ENCODE data around the gene RB1.
A peak's percentile ranks its signal among the peaks of the same experiment; 100 is the strongest.

The RB1 gene

GRCh38 chr13:48356750-48357149 is 53.2 kb downstream of the RB1 start:
- no peak for DNase-seq

- DNase-seq, result no peak
These were observed 66.4 kb downstream of the RB1 start for GRCh38 chr13:48369988-48370387.

DNA sequence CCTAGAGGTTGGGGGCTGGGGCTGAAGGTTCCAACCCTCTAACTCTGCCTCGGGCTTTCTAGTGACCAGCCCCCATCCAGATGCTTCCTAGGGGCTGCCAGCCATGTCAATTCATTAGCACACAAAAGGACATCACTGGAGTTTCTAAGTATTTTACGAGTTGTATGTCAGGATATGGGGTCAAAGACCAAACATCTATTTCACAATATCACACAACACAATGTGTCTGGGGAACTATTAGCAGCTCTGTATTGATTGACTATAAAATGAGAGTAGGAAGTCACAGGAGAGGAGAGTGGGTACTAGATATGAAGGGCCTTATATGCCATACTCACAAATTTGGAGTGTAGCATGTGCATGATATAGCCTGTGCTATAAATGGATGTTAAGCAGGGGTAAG is 67.3 kb downstream of the RB1 start:
- no peak for DNase-seq

GRCh38 chr13:48377857-48378256 is 74.3 kb downstream of the RB1 start:
- DNase-seq, result no peak

DNA sequence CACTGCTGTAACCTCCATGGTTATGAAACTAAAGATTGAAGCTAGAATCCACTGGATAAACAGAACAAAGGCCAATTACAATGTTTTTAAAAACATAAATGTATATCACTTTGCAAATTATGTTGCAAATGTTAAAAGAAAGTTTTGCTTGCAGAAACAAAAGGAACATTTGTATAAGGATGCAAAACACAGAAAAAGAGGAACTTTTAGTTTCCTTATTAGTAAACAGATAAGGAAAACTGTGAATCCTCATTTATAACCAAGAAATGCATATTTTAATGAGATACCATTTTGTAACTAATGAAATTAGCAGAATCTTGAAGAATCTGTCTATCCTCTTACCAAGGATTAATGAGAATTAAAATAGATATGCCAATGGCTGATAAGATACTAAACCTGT is 77.0 kb downstream of the RB1 start:
- no peak for DNase-seq

DNA sequence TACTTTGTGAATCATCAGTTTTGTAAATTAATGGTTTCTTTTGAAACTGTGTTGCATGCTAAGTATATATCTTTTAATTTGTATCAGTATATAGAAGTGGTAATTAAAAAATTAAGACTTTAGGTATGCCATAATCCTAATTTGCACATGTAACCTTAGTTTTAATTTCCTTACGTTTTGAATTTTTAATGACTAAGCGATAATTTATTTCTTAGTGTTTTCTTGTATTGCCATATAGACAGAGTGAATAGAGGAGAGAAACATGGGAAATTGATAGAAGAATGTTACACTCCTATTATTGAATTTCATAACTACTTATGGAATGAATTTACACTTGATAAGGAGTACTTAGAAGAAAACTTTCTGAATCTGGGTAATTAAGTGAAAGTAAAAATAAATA is 79.8 kb downstream of the RB1 start:
- no peak for DNase-seq

GRCh38 chr13:48386816-48387215 is 83.3 kb downstream of the RB1 start:
- no peak for DNase-seq

DNA sequence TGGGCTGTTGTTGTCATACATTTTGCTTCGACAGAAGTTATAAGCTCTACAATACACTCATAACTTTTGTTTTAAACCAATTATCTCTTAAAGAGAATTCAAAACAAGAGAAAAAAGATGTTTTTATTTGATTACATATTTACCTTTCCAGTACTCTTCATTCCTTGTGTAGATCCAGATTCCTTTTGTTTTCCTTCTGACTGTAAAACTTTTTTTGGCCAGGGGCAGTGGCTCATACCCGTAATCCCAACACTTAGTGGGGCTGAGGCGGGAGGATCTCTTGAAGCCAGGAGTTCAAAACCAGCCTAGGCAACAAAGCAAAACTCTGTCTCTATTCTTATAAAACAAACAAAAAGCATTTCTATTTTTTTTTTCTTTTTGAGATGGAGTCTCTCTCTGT is 87.7 kb downstream of the RB1 start:
- DNase-seq, result no peak

DNA sequence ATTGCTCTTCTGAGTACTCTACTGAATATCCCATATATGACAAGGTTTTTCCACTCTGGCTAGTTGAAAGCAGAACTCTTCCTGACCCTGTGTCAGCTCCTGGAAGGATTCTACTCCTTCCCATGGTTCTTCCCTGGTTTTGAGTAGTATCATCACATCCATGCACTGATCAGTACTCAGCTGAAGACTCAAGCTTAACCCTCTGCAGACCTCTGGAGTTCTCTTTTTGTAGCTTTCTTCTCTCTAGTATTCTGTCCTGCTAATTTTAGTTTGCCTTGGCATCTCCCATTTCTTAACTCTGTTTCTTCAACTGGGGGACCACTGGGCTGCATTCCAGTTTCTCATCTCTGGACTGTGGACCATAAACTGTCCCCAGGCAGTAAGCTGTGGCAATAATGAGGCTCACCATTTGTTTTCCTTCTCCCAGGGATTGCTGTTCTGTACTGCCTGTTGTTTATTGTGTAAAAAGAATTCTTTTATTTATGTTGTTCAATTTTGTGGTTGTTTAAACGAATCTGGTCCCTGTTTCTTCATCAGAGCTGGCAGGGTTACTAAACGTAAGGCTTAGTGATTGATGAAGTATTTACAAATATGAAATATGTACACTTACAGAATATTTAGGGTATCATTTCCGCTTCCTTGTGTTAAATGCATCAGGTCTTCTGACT is 89.6 kb downstream of the RB1 start:
- no peak for DNase-seq

- no peak for DNase-seq
These were observed 90.1 kb downstream of the RB1 start for GRCh38 chr13:48393698-48394085.

DNA sequence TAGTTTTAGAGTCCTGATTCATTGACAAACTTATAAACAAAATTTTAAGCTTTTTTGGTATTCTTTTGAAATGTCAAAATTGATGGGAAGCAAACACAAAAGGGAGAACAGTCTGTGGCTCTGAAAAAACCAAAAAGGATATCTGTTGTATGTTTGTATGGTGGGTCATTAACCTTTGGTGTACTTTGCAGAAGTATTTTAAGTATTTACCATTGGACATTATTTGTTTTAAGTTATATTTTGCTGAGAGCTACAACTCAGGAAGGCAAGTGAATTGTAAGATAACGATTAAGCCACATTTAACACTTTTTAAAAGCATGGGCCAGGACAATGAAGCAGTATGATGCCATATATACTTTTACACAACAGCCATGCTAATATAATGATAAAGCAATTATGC is 94.2 kb downstream of the RB1 start:
- DNase-seq, result no peak

GRCh38 chr13:48398450-48399095 is 95.0 kb downstream of the RB1 start:
- no peak for DNase-seq

DNA sequence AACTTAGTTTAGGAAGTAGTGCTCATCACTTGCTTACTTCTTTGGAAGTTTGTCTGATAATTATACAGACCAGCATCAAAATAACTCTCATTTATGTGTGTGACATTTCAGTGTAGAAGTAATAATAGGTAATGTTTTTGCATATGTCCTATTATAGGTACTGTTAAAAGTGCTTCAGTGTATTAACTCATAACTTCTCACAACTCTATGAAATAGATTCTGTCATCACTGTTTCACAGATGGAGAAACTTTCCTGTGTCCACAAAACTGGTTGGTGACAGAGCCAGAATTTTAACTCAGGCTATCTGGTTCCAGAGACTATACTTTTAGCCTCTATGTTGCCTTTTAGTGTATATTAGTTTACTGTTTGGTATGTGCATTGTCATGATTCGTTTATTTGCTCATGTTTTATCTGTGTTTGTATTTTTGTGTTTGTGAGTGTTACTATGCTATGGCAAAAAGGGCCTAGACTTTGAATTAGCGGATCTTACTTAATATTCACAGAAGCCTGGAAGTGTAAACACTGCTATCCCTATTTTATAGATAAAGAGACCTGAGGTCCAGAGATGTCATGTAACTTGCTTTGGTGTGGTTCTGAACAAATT is 96.6 kb downstream of the RB1 start:
- no peak for DNase-seq

- DNase-seq, result peak; percentile 74
These were observed 97.3 kb downstream of the RB1 start for GRCh38 chr13:48400850-48401291.

DNA sequence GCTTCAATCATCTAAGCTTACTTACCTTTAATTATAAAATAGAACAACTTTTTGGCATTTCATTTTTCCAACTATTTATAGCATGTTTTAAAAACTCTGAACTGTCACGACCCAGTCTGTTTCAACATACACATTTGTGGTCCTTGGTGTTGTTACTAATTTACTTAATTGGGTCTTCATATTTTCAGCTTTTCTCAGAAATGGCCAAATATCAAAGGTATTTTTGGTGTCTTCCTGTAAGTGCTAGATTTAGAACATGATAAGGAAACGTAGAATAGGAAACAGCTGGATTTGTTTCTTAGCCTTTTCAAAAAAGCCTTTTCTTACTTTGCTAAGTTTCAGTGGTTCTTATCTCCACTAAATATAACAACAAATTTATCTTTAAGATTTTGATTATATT is 97.9 kb downstream of the RB1 start:
- no peak for DNase-seq

DNA sequence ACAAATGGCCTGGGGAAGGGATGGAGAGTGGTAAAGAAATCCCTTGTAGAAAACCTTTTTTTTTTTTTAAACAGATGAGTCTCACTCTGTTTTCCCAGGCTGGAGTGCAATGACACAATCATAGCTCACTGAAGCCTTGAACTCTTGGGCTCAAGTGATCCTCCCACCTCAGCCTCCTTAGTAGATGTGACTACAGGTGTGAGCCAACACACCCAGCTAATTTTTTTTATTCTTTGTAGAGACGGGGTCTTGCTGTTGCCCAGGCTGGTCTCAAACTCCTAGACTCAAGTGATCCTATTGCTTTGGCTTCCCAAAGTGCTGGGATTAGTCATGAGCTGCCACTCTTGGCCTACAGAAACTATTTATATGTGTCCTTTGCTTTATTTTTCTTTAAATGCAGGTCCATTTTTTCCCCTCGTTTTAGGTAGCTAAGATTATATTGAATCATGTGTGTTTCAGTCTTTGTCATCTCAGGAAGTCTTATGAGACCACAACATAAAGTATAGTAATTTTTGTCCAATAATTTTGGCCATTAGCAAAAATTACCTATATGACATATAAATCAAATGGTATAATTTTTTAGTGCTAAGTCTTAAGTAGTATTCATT is 98.9 kb downstream of the RB1 start:
- DNase-seq, result no peak

DNA sequence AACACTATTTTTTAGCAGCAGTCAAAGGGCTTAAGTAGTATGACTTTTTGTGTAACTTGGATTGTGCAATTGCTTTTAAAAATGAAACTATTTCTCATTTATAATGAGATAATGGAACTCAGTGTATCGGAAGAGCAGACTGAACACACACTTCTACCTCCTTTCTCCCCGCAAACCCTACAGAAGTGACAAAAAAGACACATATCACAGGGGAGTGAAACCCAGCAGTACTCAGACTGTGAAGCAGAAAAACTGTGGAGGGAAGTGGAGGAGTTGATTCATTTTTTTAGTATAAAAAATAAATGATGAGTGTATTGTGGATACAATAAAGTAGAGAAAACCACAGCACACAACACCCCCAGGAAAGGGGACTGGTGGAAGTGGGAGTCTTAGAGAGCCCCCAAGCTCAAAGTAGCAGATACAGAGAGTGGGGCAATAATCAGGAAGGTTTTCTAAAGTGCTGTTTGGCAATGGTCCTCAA is 99.6 kb downstream of the RB1 start:
- DNase-seq, result no peak

- DNase-seq, result no peak
These were observed 100.4 kb downstream of the RB1 start for GRCh38 chr13:48403913-48404312.

GRCh38 chr13:48404952-48405351 is 101.4 kb downstream of the RB1 start:
- DNase-seq, result no peak

DNA sequence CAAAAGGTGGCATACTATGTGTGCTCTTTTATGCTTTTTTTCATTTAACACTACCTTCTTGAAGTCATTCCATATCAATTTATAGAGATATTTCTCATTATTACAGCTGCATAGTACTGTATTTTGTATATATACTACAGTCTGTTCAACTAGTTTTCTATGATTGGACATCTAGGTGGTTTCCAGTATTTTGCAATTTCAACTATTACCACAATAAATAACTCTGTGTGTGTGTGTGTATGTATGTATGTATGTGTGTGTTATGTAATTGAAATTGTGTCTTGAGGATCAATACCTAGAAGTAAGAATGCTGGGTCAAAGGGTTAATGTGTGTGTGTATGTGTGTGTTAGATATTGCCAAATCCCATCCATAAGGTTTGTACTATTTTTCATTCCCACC is 102.3 kb downstream of the RB1 start:
- DNase-seq, result no peak

- no peak for DNase-seq
These were observed 106.6 kb downstream of the RB1 start for GRCh38 chr13:48410199-48410598.

DNA sequence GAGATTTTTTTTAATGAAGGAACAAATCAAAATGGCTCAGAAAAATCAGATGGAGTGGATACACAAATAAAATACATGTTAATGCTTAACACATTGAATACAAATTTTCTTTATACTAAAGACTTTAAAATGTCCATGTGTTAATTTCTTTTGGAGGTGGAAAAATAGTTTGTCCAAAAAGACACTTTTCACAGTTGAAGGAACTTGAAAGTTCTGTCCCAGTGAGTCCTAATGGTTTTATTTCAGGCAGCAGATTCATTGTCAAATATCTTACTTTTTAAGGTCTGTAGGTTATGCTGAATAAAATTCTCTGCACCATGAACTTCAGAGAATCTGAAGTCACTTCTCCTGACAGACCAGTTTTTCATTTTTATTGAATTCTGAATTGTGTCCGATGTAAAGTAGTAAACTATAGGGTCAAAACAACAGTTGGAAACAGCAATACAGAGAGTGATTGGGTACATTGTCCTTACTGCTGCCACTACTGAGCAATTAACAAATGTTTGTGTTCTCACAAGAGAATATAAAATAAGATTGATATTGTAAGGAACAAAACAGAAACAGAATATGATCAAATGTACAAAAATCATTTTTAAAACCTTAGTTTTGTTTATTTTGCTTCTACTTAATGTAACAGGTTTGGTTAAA is 107.7 kb downstream of the RB1 start:
- DNase-seq, result no peak

- DNase-seq, result no peak
These were observed 108.4 kb downstream of the RB1 start for GRCh38 chr13:48411841-48412531.

Measured in amniotic stem cell (primary cell).